HG03045 (cell line): ENCODE data around the gene ITGA1.
A peak's percentile ranks its signal among the peaks of the same experiment; 100 is the strongest.

ENCODE experiments used
- ATAC-seq: cut with Tn5 transposase; IDR thresholded peaks from one replicate; pipeline ENCODE4 v1.9.1; 2021; ENCODE audit warnings: mild to moderate bottlenecking, moderate library complexity; ENCODE audit not compliant: unreplicated experiment

The ITGA1 gene

GRCh38 chr5:52893863-52894262, 106.1 kb downstream of the ITGA1 start:
- ATAC-seq, result no peak

GRCh38 chr5:52894451-52894850, 106.7 kb downstream of the ITGA1 start:
- ATAC-seq, result no peak

GRCh38 chr5:52895075-52895474, 107.4 kb downstream of the ITGA1 start:
- ATAC-seq, result no peak

- ATAC-seq, result no peak
Measured at GRCh38 chr5:52895572-52896413, 108.1 kb downstream of the ITGA1 start.

GRCh38 chr5:52896534-52897237, 109.0 kb downstream of the ITGA1 start:
- ATAC-seq, result no peak

GRCh38 chr5:52897238-52897614, 109.5 kb downstream of the ITGA1 start:
- ATAC-seq, result no peak

- ATAC-seq, result no peak
Measured at GRCh38 chr5:52898961-52899680, 111.4 kb downstream of the ITGA1 start.

GRCh38 chr5:52903142-52903541, 115.4 kb downstream of the ITGA1 start:
- ATAC-seq, result no peak

- ATAC-seq, result no peak
Measured at GRCh38 chr5:52906343-52906742, 118.6 kb downstream of the ITGA1 start.

- no peak for ATAC-seq
Measured at GRCh38 chr5:52906845-52907244, 119.1 kb downstream of the ITGA1 start.

GRCh38 chr5:52909192-52909591, 121.5 kb downstream of the ITGA1 start:
- ATAC-seq, result no peak

GRCh38 chr5:52910071-52910470, 122.4 kb downstream of the ITGA1 start:
- no peak for ATAC-seq

- peak; percentile 95 for ATAC-seq
Measured at GRCh38 chr5:52915176-52915875, 127.6 kb downstream of the ITGA1 start.

GRCh38 chr5:52920929-52921328, 133.2 kb downstream of the ITGA1 start:
- no peak for ATAC-seq

GRCh38 chr5:52922384-52922783, 134.7 kb downstream of the ITGA1 start:
- no peak for ATAC-seq

GRCh38 chr5:52924456-52924855, 136.7 kb downstream of the ITGA1 start:
- no peak for ATAC-seq

- no peak for ATAC-seq
Measured at GRCh38 chr5:52925001-52925400, 137.3 kb downstream of the ITGA1 start.

- no peak for ATAC-seq
Measured at GRCh38 chr5:52928689-52929088, 141.0 kb downstream of the ITGA1 start.

GRCh38 chr5:52938226-52938625, 150.5 kb downstream of the ITGA1 start:
- no peak for ATAC-seq

- ATAC-seq, result no peak
Measured at GRCh38 chr5:52943285-52943684, 155.6 kb downstream of the ITGA1 start.

GRCh38 chr5:52943808-52944207, 156.1 kb downstream of the ITGA1 start:
- ATAC-seq, result no peak
